Thyroid gland (tissue), 4 donors: ENCODE data around the gene TRPT1. TPM values are rescaled to one million over a fixed set of nuclear protein-coding genes. Genes with fewer than 3 reads are reported as not detected.

Experiments
- DNase-seq, 2 donors: peaks; one replicate each; pipeline ENCODE4 v3.0.0-alpha.2; 2019
- H3K27ac ChIP-seq, 3 donors: fragments of 200-600 bp; sonication (generic); 1 replicate in 2 of 3; 2 replicates in 1 of 3; pipeline ENCODE4 v1.5.1; 2016 to 2019; ENCODE audit warnings: mild to moderate bottlenecking in 1 of 3, moderate library complexity in 1 of 3
- H3K27me3 ChIP-seq: fragments of 200-600 bp; sonication (generic); one replicate; pipeline ENCODE4 v1.5.1; 2019
- H3K36me3 ChIP-seq, 2 donors: fragments of 200-600 bp; sonication (generic); one replicate each; pipeline ENCODE4 v1.5.1; 2016 to 2019
- H3K4me1 ChIP-seq, 2 donors: fragments of 200-600 bp; sonication (generic); one replicate each; pipeline ENCODE4 v1.5.1; 2017 to 2019
- H3K4me3 ChIP-seq, 3 donors: fragments of 200-600 bp; sonication (generic); replicated peaks in 1 of 3; 1 replicate in 2 of 3; 2 replicates in 1 of 3; pipeline ENCODE4 v1.5.1; 2016; ENCODE audit warnings: mild to moderate bottlenecking in 1 of 3
- H3K9me3 ChIP-seq: fragments of 200-600 bp; sonication (generic); one replicate; pipeline ENCODE4 v1.5.1; 2017
- CTCF ChIP-seq, 6 experiments: fragments of 200-600 bp in 3 of 6; fragments of 450-650 bp in 3 of 6; sonication (generic) in 3 of 6; IDR thresholded peaks; one replicate each; pipeline ENCODE4 v1.5.1; 2016 to 2019; ENCODE audit warnings: antibody characterized with exemption in 6 of 6, mild to moderate bottlenecking in 2 of 6, inconsistent platforms in 1 of 6, moderate library complexity in 1 of 6
- POLR2A ChIP-seq, 2 donors: fragments of 450-650 bp; IDR thresholded peaks; one replicate each; pipeline ENCODE4 v1.6.1; 2017; ENCODE audit warnings: antibody characterized with exemption in 2 of 2, mild to moderate bottlenecking in 2 of 2, moderate library complexity in 1 of 2
- WGBS, 2 donors: methylation state at CpG; one replicate each; pipeline ENCODE4 v1.1.5; 2017; 5-methylcytosine and 5-hydroxymethylcytosine counted together
- intact Hi-C: fragments of 100-400 bp; cut with DNase I; formaldehyde crosslinking; loops from one replicate; pipeline ENCODE4 v1.15.1; 2023
- total RNA-seq, 4 donors: library from RNA; depleted of rRNA; stranded (reverse); fragments of >200 nt; gene quantifications; one replicate each; pipeline ENCODE4 v1.2.3, GENCODE V29; 2016

Gene TRPT1
- total RNA-seq, 4 donors from 2014 or later = 50.5 to 90.8 (median 65.9) TPM

DNA sequence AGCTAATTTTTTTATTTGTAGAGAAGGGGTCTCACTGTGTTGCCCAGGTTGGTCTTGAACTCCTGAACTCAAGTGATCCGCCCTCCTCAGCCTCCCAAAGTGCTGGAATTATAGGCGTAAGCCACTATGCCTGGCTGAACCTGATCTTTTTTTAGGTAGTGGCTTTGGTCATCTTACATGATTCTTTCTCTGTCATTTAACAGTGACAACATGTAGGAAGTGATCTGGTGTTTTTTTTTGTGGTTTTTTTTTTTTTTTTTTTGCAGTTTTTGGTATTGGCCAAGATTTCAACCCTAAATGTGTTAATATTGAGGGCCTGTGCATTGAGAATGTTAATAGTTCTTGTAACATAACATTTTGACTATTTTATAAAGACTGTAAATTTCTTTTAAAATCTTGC is 27.5 kb downstream of the TRPT1 start:
- H3K27ac ChIP-seq = no peak overlapping the region
- H3K4me3 ChIP-seq = no peak overlapping the region
- TF ChIP-seq POLR2A (IDR thresholded peaks at IDR 0.05) = no peak
- no peak for TF ChIP-seq CTCF (IDR thresholded peaks at IDR 0.05)
- WGBS, 2 donors = 98 to 100% methylated on average over 2 of the region's 2 CpGs
- H3K36me3 ChIP-seq = peaks cover 88 to 94% of the 10 kb centered on the region in 2 donors
- no peaks in the 10 kb centered on the region for H3K27me3 ChIP-seq
- no peaks in the 10 kb centered on the region for H3K4me1 ChIP-seq
- H3K9me3 ChIP-seq = no peaks in the 10 kb centered on the region
- intact Hi-C loops = no loop called here
- no peak for DNase-seq

DNA sequence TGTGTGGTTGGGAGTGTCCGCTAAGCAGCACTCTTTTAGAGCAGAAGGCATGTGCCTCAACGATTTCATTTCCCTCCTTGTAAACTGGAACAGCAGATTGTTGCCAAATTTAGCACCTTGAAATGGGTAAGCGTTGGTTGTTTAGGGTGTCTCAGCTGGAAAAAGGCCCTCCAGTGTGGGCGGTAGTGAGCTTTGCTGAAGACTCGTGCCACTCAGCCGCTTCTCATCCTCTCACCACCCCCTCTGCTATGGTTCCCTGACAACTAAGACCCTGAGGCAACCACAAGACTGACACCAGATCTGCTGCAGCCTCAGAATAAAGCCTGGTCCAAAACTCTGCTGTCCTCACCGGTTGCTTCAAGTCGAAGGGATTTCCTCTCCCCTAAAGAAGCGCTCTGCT is 29.4 kb downstream of the TRPT1 start:
- Histone ChIP-seq H3K27me3 (no peaks in the 10 kb centered on the region), H3K4me1 (no peaks in the 10 kb centered on the region), H3K36me3 (peaks cover 81 to 83% of the 10 kb centered on the region in 2 donors), H3K27ac (no peak overlapping the region), H3K9me3 (no peaks in the 10 kb centered on the region), H3K4me3 (no peak overlapping the region)
- no peak for DNase-seq
- TF ChIP-seq POLR2A (IDR thresholded peaks at IDR 0.05) (no peak), CTCF (IDR thresholded peaks at IDR 0.05) (no peak)
- WGBS, 2 donors = 85 to 89% methylated on average over 9 of the region's 9 CpGs
- intact Hi-C loops = no loop called here

GRCh38 chr11:64192434-64192833 is 33.6 kb downstream of the TRPT1 start:
- intact Hi-C loops = no loop called here
- Histone ChIP-seq H3K27me3 (no peaks in the 10 kb centered on the region), H3K9me3 (no peaks in the 10 kb centered on the region), H3K4me1 (peaks cover 5 to 18% of the 10 kb centered on the region in 2 donors), H3K27ac (no peak overlapping the region), H3K36me3 (peaks cover 48% of the 10 kb centered on the region in 2 donors), H3K4me3 (no peak overlapping the region)
- no peak for DNase-seq
- WGBS, 2 donors = 88 to 94% methylated on average over 5 of the region's 5 CpGs
- no peak for TF ChIP-seq POLR2A (IDR thresholded peaks at IDR 0.05)
- TF ChIP-seq CTCF (IDR thresholded peaks at IDR 0.05) = no peak

DNA sequence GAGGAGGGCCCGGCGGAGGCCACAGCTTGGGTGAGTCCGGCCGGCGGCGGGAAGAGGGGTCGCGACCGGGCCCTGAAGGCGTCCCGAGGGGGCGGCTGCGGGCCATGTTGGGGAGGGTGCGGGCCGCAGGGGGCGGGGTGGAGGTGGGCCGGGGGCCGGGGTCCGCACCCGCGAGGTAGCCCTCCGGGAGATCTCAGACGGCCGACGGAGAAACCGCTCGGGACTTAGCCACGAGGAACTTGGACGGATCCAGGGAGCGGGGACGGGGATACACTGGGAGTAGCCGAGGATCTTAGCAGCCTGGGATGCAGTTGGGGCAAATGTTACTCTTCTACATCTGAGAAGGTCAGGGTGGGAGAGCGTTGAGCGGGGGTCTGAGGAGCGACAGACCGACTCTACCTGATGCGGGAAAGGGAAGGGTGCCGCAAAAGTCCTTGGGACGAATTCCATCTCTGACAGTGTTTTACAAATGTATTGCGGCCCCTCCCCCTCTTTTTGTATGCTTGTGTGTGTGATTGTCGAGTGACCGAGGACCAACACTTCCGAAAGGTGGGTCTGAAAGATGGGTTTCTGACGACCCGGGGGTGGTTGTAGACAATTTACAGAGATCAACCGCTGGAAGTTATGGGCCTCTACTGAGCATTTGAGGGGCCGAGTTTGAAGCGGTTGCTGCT is 39.4 kb downstream of the TRPT1 start:
- no peak overlapping the region for H3K4me3 ChIP-seq
- DNase-seq = peak in 1 of 2 donors; percentile 27
- peaks cover 34 to 51% of the 10 kb centered on the region in 2 donors for H3K4me1 ChIP-seq
- no peaks in the 10 kb centered on the region for H3K27me3 ChIP-seq
- no peaks in the 10 kb centered on the region for H3K36me3 ChIP-seq
- H3K9me3 ChIP-seq = no peaks in the 10 kb centered on the region
- intact Hi-C loops = no loop called here
- no peak for TF ChIP-seq POLR2A (IDR thresholded peaks at IDR 0.05)
- TF ChIP-seq CTCF (IDR thresholded peaks at IDR 0.05) = no peak
- peak overlapping the region in 2 of 3 donors; percentile 26 to 92 for H3K27ac ChIP-seq
- 2% methylated on average over 35 of the region's 48 CpGs for WGBS, 2 donors

DNA sequence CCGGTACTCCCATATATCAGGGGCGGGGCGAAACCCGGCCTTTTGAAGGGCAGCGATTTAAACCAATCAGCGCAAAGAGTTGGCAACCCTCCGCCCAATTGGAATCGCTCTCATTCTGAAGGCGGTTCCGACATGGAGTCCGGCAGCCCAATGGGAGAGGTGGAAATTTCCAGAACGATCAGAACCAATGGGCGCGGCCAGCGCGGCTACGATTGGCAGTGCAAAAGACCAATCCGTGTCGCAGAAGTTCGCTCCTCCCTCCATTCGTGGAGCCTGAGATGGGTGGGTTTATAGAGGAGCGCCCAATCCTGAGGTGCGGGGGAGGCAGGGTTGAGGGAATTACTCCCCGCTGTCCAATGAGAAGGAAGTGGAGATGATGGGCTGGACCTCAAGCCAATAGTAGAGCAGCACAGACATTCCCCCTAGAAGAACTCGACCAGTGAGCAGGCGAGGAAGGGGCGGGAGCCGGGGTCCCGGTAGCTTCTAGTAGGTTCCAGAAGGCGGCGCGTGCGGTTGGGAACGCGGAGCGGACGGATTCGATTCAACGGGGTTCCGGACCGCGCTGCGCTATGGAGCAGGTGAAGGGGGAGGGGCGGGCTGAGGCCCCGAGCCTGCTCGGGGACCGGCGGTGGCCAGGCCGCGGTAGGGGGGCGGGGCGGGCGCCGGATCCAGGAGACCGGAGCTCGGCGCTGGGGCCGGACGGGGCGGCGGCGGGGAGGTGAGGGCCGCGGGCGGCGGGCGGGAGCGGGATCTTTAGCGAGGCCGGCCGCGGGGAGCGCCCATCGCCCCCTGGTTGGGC is 40.1 kb downstream of the TRPT1 start, which contains the start of gene STIP1:
TSS of gene STIP1 (plus strand) at position 479 of the 799 bp plus-strand sequence. CDS start at position 570, 91 bp downstream.
- no peaks in the 10 kb centered on the region for H3K36me3 ChIP-seq
- H3K27me3 ChIP-seq = no peaks in the 10 kb centered on the region
- TF ChIP-seq CTCF (IDR thresholded peaks at IDR 0.05) (peak in 1 of 6 experiments; percentile 28), POLR2A (IDR thresholded peaks at IDR 0.05) (no peak)
- H3K4me3 ChIP-seq = peak within 1 kb of the TSS; percentile 17 to 55 (median 53)
- peak; percentile 99 for DNase-seq
- peaks cover 40 to 59% of the 10 kb centered on the region in 2 donors for H3K4me1 ChIP-seq
- intact Hi-C loops = no loop called here
- no peaks in the 10 kb centered on the region for H3K9me3 ChIP-seq
- WGBS, 2 donors = 1% methylated on average over 25 to 32 of the region's 74 CpGs
- H3K27ac ChIP-seq = peak within 1 kb of the TSS; percentile 60 to 99 (median 98)
